ENCODE measurements around the gene ZNF445. TPM values are rescaled to one million over a fixed set of nuclear protein-coding genes. Genes with fewer than 3 reads are reported as not detected.
A peak's percentile ranks its signal among the peaks of the same experiment; 100 is the strongest.

Gene ZNF445
- total and polyA plus RNA-seq, 9 of the 15 experiments (the other 6 are each of a cell fraction or from before 2014, with no cell fraction given): 1.2 to 26.9 (median 10.6) TPM

DNA sequence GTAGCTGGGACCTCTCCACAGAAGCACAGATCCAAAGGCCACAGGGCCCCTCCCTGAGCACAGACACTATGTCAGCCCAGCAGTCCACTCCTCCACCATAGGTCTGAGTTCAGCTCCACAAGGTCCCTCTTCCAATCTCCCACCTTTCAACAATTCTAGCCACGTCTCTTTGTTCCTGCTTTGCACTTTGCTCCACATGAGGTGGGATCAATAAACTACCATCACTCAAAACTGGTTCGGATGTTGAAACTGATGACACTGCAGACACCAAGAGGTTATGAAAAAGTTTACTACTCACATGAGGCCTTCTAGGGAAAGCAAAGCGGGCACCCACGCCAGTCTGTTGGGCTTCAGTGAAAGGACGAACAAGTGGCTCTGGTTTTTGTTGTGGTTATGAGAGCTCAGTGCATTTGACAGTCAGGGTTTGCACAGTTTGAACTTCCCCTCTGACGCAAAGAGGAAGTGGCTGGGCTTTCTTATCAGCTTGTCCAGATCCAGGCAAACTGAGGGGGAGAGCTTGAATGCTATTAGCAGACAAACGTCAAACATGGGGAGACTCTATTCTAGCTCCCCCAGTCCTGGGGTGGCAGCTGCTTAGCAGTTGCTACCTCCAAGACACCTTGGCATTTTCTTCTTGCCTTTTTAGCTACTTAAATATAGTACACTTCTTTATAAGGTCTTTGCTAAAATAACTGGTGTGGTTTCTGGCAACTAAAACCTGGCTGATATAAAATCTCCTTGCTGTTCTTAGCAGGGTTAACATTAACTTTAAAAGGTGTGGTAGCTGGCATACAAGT lies 37.8 kb downstream of the ZNF445 start (continued):
- TF ChIP-seq KDM1A (IDR thresholded peaks at IDR 0.05) (peak; percentile 90 to 92), RBM14 (IDR thresholded peaks at IDR 0.05; ENCODE audit: borderline replicate concordance, insufficient read depth, low read depth, low read length) (no peak), ZNF224 (CRISPR knock-in tag; IDR thresholded peaks at IDR 0.05) (peak; percentile 64; the same call in 1 of the 2 replicates), ZNF197 (CRISPR knock-in tag; IDR thresholded peaks at IDR 0.05; ENCODE audit: low read depth) (peak; percentile 80; the same call in 1 of the 2 replicates), NR2C1 (IDR thresholded peaks at IDR 0.05) (peak; percentile 45; the same call in 1 of the 2 replicates), NR2C1 (tag; IDR thresholded peaks at IDR 0.05) (peak; percentile 82), ZNF146 (CRISPR knock-in tag; IDR thresholded peaks at IDR 0.05; ENCODE audit: unreplicated experiment) (no peak), TAL1 (IDR thresholded peaks at IDR 0.05) (peak; percentile 96), IFI16 (CRISPR knock-in tag; IDR thresholded peaks at IDR 0.05) (no peak), ZNF384 (IDR thresholded peaks at IDR 0.05; ENCODE audit: low read depth, low read length) (peak; percentile 74), ZNF696 (CRISPR knock-in tag; conservative IDR thresholded peaks at IDR 0.05) (no peak)
- TF ChIP-seq, protein P1, sequence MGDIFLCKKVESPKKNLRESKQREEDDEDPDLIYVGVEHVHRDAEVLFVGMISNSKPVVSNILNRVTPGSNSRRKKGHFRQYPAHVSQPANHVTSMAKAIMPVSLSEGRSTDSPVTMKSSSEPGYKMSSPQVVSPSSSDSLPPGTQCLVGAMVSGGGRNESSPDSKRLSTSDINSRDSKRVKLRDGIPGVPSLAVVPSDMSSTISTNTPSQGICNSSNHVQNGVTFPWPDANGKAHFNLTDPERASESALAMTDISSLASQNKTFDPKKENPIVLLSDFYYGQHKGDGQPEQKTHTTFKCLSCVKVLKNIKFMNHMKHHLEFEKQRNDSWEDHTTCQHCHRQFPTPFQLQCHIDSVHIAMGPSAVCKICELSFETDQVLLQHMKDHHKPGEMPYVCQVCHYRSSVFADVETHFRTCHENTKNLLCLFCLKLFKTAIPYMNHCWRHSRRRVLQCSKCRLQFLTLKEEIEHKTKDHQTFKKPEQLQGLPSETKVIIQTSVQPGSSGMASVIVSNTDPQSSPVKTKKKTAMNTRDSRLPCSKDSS (IDR thresholded peaks at IDR 0.05; ENCODE audit: low read depth, partially characterized antibody): no peak
- TF ChIP-seq, protein P2, sequence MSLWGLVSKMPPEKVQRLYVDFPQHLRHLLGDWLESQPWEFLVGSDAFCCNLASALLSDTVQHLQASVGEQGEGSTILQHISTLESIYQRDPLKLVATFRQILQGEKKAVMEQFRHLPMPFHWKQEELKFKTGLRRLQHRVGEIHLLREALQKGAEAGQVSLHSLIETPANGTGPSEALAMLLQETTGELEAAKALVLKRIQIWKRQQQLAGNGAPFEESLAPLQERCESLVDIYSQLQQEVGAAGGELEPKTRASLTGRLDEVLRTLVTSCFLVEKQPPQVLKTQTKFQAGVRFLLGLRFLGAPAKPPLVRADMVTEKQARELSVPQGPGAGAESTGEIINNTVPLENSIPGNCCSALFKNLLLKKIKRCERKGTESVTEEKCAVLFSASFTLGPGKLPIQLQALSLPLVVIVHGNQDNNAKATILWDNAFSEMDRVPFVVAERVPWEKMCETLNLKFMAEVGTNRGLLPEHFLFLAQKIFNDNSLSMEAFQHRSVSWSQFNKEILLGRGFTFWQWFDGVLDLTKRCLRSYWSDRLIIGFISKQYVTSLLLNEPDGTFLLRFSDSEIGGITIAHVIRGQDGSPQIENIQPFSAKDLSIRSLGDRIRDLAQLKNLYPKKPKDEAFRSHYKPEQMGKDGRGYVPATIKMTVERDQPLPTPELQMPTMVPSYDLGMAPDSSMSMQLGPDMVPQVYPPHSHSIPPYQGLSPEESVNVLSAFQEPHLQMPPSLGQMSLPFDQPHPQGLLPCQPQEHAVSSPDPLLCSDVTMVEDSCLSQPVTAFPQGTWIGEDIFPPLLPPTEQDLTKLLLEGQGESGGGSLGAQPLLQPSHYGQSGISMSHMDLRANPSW (CRISPR knock-in tag; IDR thresholded peaks at IDR 0.05): peak; percentile 52
- TF ChIP-seq, protein P3, sequence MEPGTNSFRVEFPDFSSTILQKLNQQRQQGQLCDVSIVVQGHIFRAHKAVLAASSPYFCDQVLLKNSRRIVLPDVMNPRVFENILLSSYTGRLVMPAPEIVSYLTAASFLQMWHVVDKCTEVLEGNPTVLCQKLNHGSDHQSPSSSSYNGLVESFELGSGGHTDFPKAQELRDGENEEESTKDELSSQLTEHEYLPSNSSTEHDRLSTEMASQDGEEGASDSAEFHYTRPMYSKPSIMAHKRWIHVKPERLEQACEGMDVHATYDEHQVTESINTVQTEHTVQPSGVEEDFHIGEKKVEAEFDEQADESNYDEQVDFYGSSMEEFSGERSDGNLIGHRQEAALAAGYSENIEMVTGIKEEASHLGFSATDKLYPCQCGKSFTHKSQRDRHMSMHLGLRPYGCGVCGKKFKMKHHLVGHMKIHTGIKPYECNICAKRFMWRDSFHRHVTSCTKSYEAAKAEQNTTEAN (CRISPR knock-in tag; IDR thresholded peaks at IDR 0.05): peak; percentile 83
- TF ChIP-seq, protein P4, sequence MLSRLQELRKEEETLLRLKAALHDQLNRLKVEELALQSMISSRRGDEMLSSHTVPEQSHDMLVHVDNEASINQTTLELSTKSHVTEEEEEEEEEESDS (CRISPR knock-in tag; IDR thresholded peaks at IDR 0.05): no peak
- TF ChIP-seq, protein P5, sequence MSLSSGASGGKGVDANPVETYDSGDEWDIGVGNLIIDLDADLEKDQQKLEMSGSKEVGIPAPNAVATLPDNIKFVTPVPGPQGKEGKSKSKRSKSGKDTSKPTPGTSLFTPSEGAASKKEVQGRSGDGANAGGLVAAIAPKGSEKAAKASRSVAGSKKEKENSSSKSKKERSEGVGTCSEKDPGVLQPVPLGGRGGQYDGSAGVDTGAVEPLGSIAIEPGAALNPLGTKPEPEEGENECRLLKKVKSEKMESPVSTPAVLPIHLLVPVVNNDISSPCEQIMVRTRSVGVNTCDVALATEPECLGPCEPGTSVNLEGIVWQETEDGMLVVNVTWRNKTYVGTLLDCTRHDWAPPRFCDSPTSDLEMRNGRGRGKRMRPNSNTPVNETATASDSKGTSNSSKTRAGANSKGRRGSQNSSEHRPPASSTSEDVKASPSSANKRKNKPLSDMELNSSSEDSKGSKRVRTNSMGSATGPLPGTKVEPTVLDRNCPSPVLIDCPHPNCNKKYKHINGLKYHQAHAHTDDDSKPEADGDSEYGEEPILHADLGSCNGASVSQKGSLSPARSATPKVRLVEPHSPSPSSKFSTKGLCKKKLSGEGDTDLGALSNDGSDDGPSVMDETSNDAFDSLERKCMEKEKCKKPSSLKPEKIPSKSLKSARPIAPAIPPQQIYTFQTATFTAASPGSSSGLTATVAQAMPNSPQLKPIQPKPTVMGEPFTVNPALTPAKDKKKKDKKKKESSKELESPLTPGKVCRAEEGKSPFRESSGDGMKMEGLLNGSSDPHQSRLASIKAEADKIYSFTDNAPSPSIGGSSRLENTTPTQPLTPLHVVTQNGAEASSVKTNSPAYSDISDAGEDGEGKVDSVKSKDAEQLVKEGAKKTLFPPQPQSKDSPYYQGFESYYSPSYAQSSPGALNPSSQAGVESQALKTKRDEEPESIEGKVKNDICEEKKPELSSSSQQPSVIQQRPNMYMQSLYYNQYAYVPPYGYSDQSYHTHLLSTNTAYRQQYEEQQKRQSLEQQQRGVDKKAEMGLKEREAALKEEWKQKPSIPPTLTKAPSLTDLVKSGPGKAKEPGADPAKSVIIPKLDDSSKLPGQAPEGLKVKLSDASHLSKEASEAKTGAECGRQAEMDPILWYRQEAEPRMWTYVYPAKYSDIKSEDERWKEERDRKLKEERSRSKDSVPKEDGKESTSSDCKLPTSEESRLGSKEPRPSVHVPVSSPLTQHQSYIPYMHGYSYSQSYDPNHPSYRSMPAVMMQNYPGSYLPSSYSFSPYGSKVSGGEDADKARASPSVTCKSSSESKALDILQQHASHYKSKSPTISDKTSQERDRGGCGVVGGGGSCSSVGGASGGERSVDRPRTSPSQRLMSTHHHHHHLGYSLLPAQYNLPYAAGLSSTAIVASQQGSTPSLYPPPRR (CRISPR knock-in tag; IDR thresholded peaks at IDR 0.05; ENCODE audit: borderline replicate concordance): peak; percentile 32; the same call in 1 of the 2 replicates

Data from K562 (cell line).